HepG2 (cell line): ENCODE data around the gene ABHD4. TPM values are rescaled to one million over a fixed set of nuclear protein-coding genes. Genes with fewer than 3 reads are reported as not detected.
A peak's percentile ranks its signal among the peaks of the same experiment; 100 is the strongest.

Source experiments
- ATAC-seq: fragments of 200-7000 bp; cut with Tn5 transposase; 3 replicates; pipeline ENCODE4 v1.9.1; 2020; ENCODE audit warnings: mild to moderate bottlenecking, moderate library complexity
- BruUV-seq: library from RNA; stranded (reverse); fragments of 400-500 nt; replicated peaks from 2 replicates; lab custom pipeline; 2021; lab: Mats Ljungman, UMichigan
- CTCF ChIA-PET: fragments of 300-600 bp; formaldehyde crosslinking; extraction: SDS; loops from one replicate; lab custom pipeline; 2021; ENCODE audit warnings: low total read pairs, inconsistent platforms, low intra/inter-chr PET ratio; lab: Yijun Ruan, JAX
- POLR2A ChIA-PET: fragments of 350-600 bp; sonication (Branson Sonifier 250); formaldehyde crosslinking; loops from one replicate; lab custom pipeline; 2020; ENCODE audit warnings: antibody characterized with exemption, inconsistent platforms; lab: Yijun Ruan, JAX
- DNase-seq: peaks from one replicate; pipeline ENCODE4 v3.0.0-alpha.2; 2015; ENCODE audit warnings: low spot score
- FAIRE-seq: peaks from 3 replicates; lab custom pipeline; 2011; peaks lifted over from hg19 to GRCh38; lab: Jason Lieb, UNC
- H2AFZ ChIP-seq: one replicate; pipeline ENCODE4 v1.6.1; 2011; ENCODE audit warnings: low read length, inconsistent platforms
- H3K27ac ChIP-seq: fragments of 300-600 bp; 3 replicates; pipeline ENCODE4 v1.8.0; 2011; ENCODE audit warnings: mixed run types, mild to moderate bottlenecking, mixed read lengths, low read length, inconsistent platforms; ENCODE audit not compliant: insufficient read depth; ENCODE audit errors: extremely low read length
- H3K27me3 ChIP-seq, 2 experiments: fragments of 200-600 bp in 1 of 2; 2 replicates in 1 of 2; 3 replicates in 1 of 2; pipeline versions ENCODE4 v1.6.0 to v1.8.0; 2011; ENCODE audit warnings: low read length in 2 of 2, mild to moderate bottlenecking in 2 of 2, moderate library complexity in 2 of 2, inconsistent platforms in 1 of 2; ENCODE audit not compliant: insufficient read depth in 2 of 2, control insufficient read depth in 1 of 2
- H3K36me3 ChIP-seq, 2 experiments: fragments of 200-600 bp in 1 of 2; replicated peaks in 1 of 2; 2 replicates in 1 of 2; 3 replicates in 1 of 2; pipeline versions ENCODE4 v1.5.1 to v1.8.0; 2011; ENCODE audit warnings: low read length in 2 of 2, inconsistent platforms in 1 of 2; ENCODE audit not compliant: insufficient read depth in 2 of 2, control insufficient read depth in 1 of 2
- H3K4me1 ChIP-seq: 2 replicates; pipeline ENCODE4 v1.5.1; 2012; ENCODE audit warnings: low read length, inconsistent platforms; ENCODE audit not compliant: insufficient read depth
- H3K4me2 ChIP-seq: 2 replicates; pipeline ENCODE4 v1.6.0; 2011; ENCODE audit warnings: low read depth, low read length, inconsistent platforms
- H3K4me3 ChIP-seq, 3 experiments: fragments of 200-600 bp in 1 of 3; sonication (generic), shearing (Covaris generic) in 1 of 3; replicated peaks in 1 of 3; 2 replicates each; pipeline ENCODE4 v1.5.1; 2011 to 2016; ENCODE audit warnings: low read length in 3 of 3, inconsistent platforms in 2 of 3, low read depth in 2 of 3, mild to moderate bottlenecking in 2 of 3, control low read depth in 1 of 3, mixed read lengths in 1 of 3; ENCODE audit not compliant: insufficient read depth in 1 of 3
- H3K79me2 ChIP-seq: one replicate; pipeline ENCODE4 v1.6.1; 2011; ENCODE audit warnings: low read length, inconsistent platforms; ENCODE audit not compliant: insufficient read depth
- H3K9ac ChIP-seq: 2 replicates; pipeline ENCODE4 v1.6.0; 2011; ENCODE audit warnings: mild to moderate bottlenecking, low read depth, low read length, inconsistent platforms; ENCODE audit not compliant: insufficient read depth
- H3K9me3 ChIP-seq: 2 replicates; pipeline ENCODE4 v1.5.1; 2012; ENCODE audit warnings: mild to moderate bottlenecking, low read length
- H4K20me1 ChIP-seq: 2 replicates; pipeline ENCODE4 v1.6.0; 2011; ENCODE audit warnings: inconsistent platforms, mild to moderate bottlenecking, low read length, moderate library complexity; ENCODE audit not compliant: insufficient read depth
- REPIN1 ChIP-seq: sonication (generic); formaldehyde crosslinking; IDR thresholded peaks from 2 replicates; pipeline ENCODE4 v1.8.0; 2022; ENCODE audit warnings: missing genetic modification reagents, low read depth, mild to moderate bottlenecking, borderline replicate concordance
- SMAD3 ChIP-seq: sonication (generic); formaldehyde crosslinking; IDR thresholded peaks from 2 replicates; pipeline ENCODE4 v1.4.0; 2020; ENCODE audit warnings: missing genetic modification reagents
- ZFYVE20 ChIP-seq: sonication (generic); formaldehyde crosslinking; IDR thresholded peaks from 2 replicates; pipeline ENCODE4 v1.8.0; 2023; ENCODE audit warnings: low read depth, mild to moderate bottlenecking, moderate library complexity, missing genetic modification reagents, borderline replicate concordance
- ZNF564 ChIP-seq: sonication (generic); formaldehyde crosslinking; IDR thresholded peaks from 2 replicates; pipeline ENCODE4 v1.8.1; 2023; ENCODE audit warnings: mild to moderate bottlenecking, missing genetic modification reagents
- ZNF773 ChIP-seq: sonication (generic); formaldehyde crosslinking; IDR thresholded peaks from 2 replicates; pipeline ENCODE4 v1.4.0; 2020; ENCODE audit warnings: missing genetic modification reagents, borderline replicate concordance
- ZNF781 ChIP-seq: sonication (generic); formaldehyde crosslinking; IDR thresholded peaks from 2 replicates; pipeline ENCODE4 v1.5.1; 2020; ENCODE audit warnings: borderline replicate concordance, mild to moderate bottlenecking, missing genetic modification reagents; ENCODE audit errors: not compliant biosample characterization
- WGBS: methylation state at CpG from one replicate; pipeline ENCODE4 v1.1.6; 2017; ENCODE audit warnings: low lambda C conversion rate; 5-methylcytosine and 5-hydroxymethylcytosine counted together
- in situ Hi-C: cut with HindIII; loops from 2 replicates; pipeline ENCODE4 v1.10.0; 2017; ENCODE audit warnings: low pct_unique_long_range_greater_than_20kb; ENCODE audit not compliant: extremely low pct_ligation_motif_present
- intact Hi-C: fragments of 100-400 bp; cut with micrococcal nuclease; formaldehyde crosslinking; loops from one replicate; pipeline ENCODE4 v1.10.0; 2022; ENCODE audit not compliant: unreplicated experiment
- polyA plus RNA-seq, 8 experiments: library from polyadenylated mRNA; depleted of rRNA in 3 of 8; stranded (reverse) in 7 of 8; unstranded in 1 of 8; fragments of >200 nt; fragmentation: Illumina TruSeq in 4 of 8; extraction: Trizol in 4 of 8; gene quantifications; 2 replicates each; pipeline versions ENCODE4 v1.2.1 to v1.2.3, GENCODE V29; 2011 to 2016; ENCODE audit warnings: low read depth in 4 of 8, missing spikeins in 1 of 8, mixed read lengths in 1 of 8; ENCODE audit not compliant: insufficient read depth in 1 of 8
- total RNA-seq, 5 experiments: library from RNA; depleted of rRNA; stranded (reverse); fragments of >200 nt; fragmentation: Illumina TruSeq; extraction: Trizol; gene quantifications; 2 replicates each; pipeline ENCODE4 v1.2.3, GENCODE V29; 2016; ENCODE audit warnings: low read depth in 1 of 5
- TF ChIP-seq, protein P1 (sequence below): sonication (generic); formaldehyde crosslinking; IDR thresholded peaks from 2 replicates; pipeline ENCODE4 v1.8.0; 2022; ENCODE audit warnings: missing genetic modification reagents, mild to moderate bottlenecking, inconsistent platforms, borderline replicate concordance
- TF ChIP-seq, protein P2 (sequence below): sonication (generic); formaldehyde crosslinking; IDR thresholded peaks from 2 replicates; pipeline ENCODE4 v1.8.1; 2023; ENCODE audit warnings: mild to moderate bottlenecking, missing genetic modification reagents, borderline replicate concordance
- TF ChIP-seq, protein P3 (sequence below): sonication (generic); formaldehyde crosslinking; conservative IDR thresholded peaks from 2 replicates; pipeline ENCODE4 v1.5.0; 2020; ENCODE audit warnings: missing genetic modification reagents
- TF ChIP-seq, protein P4 (sequence below): sonication (generic); formaldehyde crosslinking; IDR thresholded peaks from 2 replicates; pipeline ENCODE4 v1.4.0; 2020; ENCODE audit warnings: missing genetic modification reagents

ABHD4 gene
- total and polyA plus RNA-seq, 2 of the 13 experiments (the other 11 are each of a cell fraction or from before 2014, with no cell fraction given): 16.1 to 47.5 TPM

DNA sequence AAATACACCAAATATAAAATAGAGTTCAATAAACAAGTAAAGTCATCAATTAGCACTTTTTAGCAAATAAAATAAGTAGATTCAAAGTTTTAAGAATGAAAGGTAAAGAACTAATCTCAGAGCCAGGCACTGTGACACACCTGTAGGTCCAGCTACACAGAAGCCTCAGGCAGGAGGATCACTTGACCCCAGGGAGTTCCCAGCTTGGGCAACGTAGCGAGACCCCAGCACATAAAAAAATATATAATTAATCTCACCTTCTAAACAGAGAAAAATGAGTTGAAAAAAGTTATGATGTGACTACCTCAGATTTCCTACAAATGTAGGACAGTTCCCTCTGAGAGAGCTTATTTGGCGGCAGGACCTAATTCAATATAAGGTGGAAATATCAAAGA, 28.4 kb upstream of the ABHD4 start:
- intact Hi-C loops: loop anchor here (1.0 to 5.0 kb wide), 9 partner anchors 12 to 331 kb away; partner anchors contain the start of genes DAD1, OR6J1 and SLC7A7
- Histone ChIP-seq H3K79me2 (peaks cover 25% of the 10 kb centered on the region), H3K9me3 (no peaks in the 10 kb centered on the region), H3K4me1 (peaks cover 29% of the 10 kb centered on the region), H3K27me3 (no peaks in the 10 kb centered on the region), H3K36me3 (peaks cover 40 to 80% of the 10 kb centered on the region in 2 experiments), H3K4me2 (no peak overlapping the region), H2AFZ (no peak overlapping the region), H3K9ac (no peak overlapping the region), H4K20me1 (peaks cover 9% of the 10 kb centered on the region; the same call in 1 of the 2 replicates), H3K4me3 (no peak overlapping the region), H3K27ac (no peak overlapping the region)
- BruUV-seq: no TSS peak
- ATAC-seq (no peak), FAIRE-seq (no peak), DNase-seq (no peak)
- POLR2A ChIA-PET: interaction anchor here (0.6 to 4.4 kb wide), 13 partner anchors 8 to 502 kb away, joined by 3 to 62 read pairs (median 4); partner anchors contain the start of genes ABHD4, DAD1, LRP10 and OXA1L
- in situ Hi-C loops: no loop called here
- CTCF ChIA-PET: interaction anchor here (1.2 to 5.5 kb wide), 11 partner anchors 11 to 330 kb away, joined by 3 to 142 read pairs (median 12); partner anchors contain the start of genes DAD1 and OR6J1
- TF ChIP-seq ZFYVE20 (no peak), ZNF781 (CRISPR knock-in tag) (no peak), ZNF773 (CRISPR knock-in tag) (no peak), ZNF564 (CRISPR knock-in tag) (0 out of 2 replicates have a peak, but pooled peaks have one; percentile 25), SMAD3 (CRISPR knock-in tag) (0 out of 2 replicates have a peak, but pooled peaks have one; percentile 5), REPIN1 (CRISPR knock-in tag) (peak; percentile 6; the same call in 1 of the 2 replicates)
- TF ChIP-seq, protein P1, sequence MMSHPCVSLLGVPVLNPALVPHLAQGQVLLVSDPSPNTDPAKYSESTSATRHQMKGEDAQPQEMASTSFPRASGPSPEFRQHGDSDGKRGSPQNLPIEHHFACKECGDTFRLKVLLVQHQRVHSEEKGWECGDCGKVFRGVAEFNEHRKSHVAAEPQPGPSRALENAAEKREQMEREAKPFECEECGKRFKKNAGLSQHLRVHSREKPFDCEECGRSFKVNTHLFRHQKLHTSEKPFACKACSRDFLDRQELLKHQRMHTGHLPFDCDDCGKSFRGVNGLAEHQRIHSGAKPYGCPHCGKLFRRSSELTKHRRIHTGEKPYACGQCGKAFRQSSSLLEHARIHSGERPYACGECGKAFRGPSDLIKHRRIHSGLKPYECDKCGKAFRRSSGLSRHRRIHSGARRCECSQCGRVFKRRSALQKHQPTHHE (CRISPR knock-in tag): no peak
- TF ChIP-seq, protein P2, sequence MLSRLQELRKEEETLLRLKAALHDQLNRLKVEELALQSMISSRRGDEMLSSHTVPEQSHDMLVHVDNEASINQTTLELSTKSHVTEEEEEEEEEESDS: 0 out of 2 replicates have a peak, but pooled peaks have one; percentile 43
- TF ChIP-seq, protein P3, sequence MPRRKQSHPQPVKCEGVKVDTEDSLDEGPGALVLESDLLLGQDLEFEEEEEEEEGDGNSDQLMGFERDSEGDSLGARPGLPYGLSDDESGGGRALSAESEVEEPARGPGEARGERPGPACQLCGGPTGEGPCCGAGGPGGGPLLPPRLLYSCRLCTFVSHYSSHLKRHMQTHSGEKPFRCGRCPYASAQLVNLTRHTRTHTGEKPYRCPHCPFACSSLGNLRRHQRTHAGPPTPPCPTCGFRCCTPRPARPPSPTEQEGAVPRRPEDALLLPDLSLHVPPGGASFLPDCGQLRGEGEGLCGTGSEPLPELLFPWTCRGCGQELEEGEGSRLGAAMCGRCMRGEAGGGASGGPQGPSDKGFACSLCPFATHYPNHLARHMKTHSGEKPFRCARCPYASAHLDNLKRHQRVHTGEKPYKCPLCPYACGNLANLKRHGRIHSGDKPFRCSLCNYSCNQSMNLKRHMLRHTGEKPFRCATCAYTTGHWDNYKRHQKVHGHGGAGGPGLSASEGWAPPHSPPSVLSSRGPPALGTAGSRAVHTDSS: no peak
- TF ChIP-seq, protein P4, sequence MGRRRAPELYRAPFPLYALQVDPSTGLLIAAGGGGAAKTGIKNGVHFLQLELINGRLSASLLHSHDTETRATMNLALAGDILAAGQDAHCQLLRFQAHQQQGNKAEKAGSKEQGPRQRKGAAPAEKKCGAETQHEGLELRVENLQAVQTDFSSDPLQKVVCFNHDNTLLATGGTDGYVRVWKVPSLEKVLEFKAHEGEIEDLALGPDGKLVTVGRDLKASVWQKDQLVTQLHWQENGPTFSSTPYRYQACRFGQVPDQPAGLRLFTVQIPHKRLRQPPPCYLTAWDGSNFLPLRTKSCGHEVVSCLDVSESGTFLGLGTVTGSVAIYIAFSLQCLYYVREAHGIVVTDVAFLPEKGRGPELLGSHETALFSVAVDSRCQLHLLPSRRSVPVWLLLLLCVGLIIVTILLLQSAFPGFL (CRISPR knock-in tag): no peak
- 66% methylated on average over 3 of the region's 3 CpGs for WGBS
